ENCODE results near the gene PDCD1LG2.

PDCD1LG2 gene

GRCh38 chr9:5614985-5615384, 104.7 kb downstream of the PDCD1LG2 start:
- DNase-seq: no peak

- DNase-seq: no peak
Observed at GRCh38 chr9:5617749-5618148, 107.4 kb downstream of the PDCD1LG2 start.

GRCh38 chr9:5620494-5620893, 110.2 kb downstream of the PDCD1LG2 start:
- DNase-seq: no peak
